Mesodermal cell (in vitro differentiated cells): ENCODE data around the gene SPATA16.
A peak's percentile ranks its signal among the peaks of the same experiment; 100 is the strongest.

Experiments used
- H3K27ac ChIP-seq: 2 replicates; pipeline ENCODE4 v1.7.0; 2013; ENCODE audit warnings: mild to moderate bottlenecking, low read depth, low read length, moderate library complexity; ENCODE audit not compliant: severe bottlenecking
- H3K36me3 ChIP-seq: 2 replicates; pipeline ENCODE4 v1.7.1; 2013; ENCODE audit warnings: mild to moderate bottlenecking, low read length, moderate library complexity; ENCODE audit not compliant: control insufficient read depth, insufficient read depth
- H3K4me1 ChIP-seq: one replicate; pipeline ENCODE4 v1.7.1; 2013; ENCODE audit warnings: mild to moderate bottlenecking, low read length; ENCODE audit not compliant: insufficient read depth, control insufficient read depth, poor library complexity, severe bottlenecking
- H3K4me3 ChIP-seq: 2 replicates; pipeline ENCODE4 v1.7.0; 2013; ENCODE audit warnings: low read length, control low read depth, mild to moderate bottlenecking; ENCODE audit not compliant: insufficient read depth, poor library complexity, severe bottlenecking; ENCODE audit errors: extremely low read depth
- H3K9me3 ChIP-seq: 2 replicates; pipeline ENCODE4 v1.7.1; 2013; ENCODE audit warnings: mild to moderate bottlenecking, low read length, moderate library complexity; ENCODE audit not compliant: control insufficient read depth
- WGBS, 2 experiments: methylation state at CpG; one replicate each; pipeline ENCODE4 v1.1.5; 2013; ENCODE audit warnings: missing lambda C conversion rate in 2 of 2; ENCODE audit not compliant: insufficient coverage in 2 of 2; 5-methylcytosine and 5-hydroxymethylcytosine counted together

Gene SPATA16

DNA sequence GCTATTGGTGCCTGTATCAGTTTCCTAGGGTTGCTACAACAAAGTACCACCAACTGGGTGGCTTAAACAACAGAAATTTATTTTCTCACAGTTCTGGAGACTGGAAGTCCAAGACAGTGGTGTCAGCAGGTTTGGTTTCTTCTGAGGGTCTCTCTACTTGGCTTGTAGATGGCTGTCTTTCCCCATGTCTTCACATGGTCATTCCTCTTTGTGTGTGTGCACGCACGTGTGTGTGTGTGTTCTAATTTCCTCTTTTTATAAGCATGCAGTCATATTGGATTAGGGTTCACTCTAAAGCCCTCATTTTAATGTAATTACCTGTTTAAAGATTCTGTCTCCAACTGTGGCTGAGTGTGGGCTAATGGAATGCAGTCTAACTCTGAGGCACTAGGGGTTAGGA lies 182.5 kb downstream of the SPATA16 start:
- no CpG with 5 or more reads among the region's 2 CpGs for WGBS, 2 experiments
- Histone ChIP-seq H3K9me3 (no peaks in the 10 kb centered on the region), H3K4me3 (no peak overlapping the region), H3K4me1 (no peaks in the 10 kb centered on the region), H3K36me3 (no peaks in the 10 kb centered on the region), H3K27ac (no peak overlapping the region)

DNA sequence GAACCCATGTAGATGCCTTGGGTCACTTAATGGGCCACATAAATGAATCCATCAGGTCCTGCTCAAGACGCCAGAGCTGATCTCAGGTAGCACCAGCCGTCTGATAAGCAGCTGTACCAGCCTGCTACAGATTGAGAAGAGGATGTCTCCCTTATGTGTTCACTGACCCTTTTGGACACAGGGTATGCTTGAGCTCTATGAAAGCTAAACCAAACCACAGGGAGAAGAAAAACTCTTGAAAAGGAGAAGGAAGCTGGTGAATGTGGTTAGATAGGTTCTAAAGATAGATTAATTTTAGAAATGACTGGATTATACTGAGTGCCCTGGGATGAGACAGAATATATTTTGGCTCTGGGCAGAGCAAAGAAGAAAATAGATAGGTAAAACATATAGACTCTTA lies 187.5 kb downstream of the SPATA16 start:
- H3K27ac ChIP-seq: no peak overlapping the region
- WGBS, 2 experiments: 94 to 100% methylated on average over 2 of the region's 2 CpGs
- no peak overlapping the region for H3K4me3 ChIP-seq
- no peaks in the 10 kb centered on the region for H3K9me3 ChIP-seq
- H3K4me1 ChIP-seq: no peaks in the 10 kb centered on the region
- no peaks in the 10 kb centered on the region for H3K36me3 ChIP-seq

DNA sequence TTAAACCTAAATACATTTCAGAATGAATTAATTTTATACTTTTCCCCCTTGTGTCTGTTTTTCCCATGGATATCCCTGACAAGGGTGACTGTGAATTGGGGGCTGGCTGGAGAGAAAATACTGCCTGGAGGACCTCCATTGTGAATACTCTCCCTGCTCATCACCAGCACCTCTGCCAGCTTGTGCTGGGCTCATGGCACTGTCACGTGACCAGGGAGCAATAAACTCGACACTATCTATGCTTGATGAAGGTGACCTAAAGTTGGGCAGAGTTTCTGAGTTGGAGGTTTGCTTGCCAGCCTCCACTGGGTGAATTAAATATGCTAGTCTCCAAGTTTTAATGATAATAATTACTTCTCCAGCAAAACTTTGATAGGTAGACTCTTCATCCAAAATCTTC lies 189.5 kb downstream of the SPATA16 start:
- H3K27ac ChIP-seq: no peak overlapping the region
- no peak overlapping the region for H3K4me3 ChIP-seq
- WGBS, 2 experiments: 92% methylated on average over 2 of the region's 2 CpGs; no CpG with 5 or more reads in 1 of the 2 experiments
- no peaks in the 10 kb centered on the region for H3K36me3 ChIP-seq
- no peaks in the 10 kb centered on the region for H3K4me1 ChIP-seq
- peaks cover 3% of the 10 kb centered on the region for H3K9me3 ChIP-seq

DNA sequence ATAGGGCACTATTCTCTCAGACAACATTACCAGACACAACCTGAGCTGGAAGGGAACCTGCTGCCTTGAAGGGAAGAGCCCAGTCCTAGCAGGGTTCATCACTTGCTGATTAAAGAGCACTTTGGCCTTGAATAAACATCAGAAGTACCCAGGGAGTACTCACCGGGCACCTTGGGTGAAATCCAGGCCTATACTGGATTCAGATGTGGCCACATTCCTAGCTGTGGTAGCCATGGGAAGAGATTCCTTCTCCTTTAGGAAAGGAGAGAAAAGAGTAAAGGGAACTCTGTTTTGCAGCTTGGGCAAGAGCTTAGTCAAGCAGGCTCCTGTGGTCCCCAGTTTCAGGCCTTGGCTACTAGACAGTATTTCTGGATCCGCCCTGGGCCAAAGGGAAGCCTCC lies 195.0 kb downstream of the SPATA16 start:
- H3K9me3 ChIP-seq: peaks cover 3% of the 10 kb centered on the region
- 91 to 93% methylated on average over 2 of the region's 2 CpGs for WGBS, 2 experiments
- no peak overlapping the region for H3K4me3 ChIP-seq
- no peak overlapping the region for H3K27ac ChIP-seq
- no peaks in the 10 kb centered on the region for H3K36me3 ChIP-seq
- no peaks in the 10 kb centered on the region for H3K4me1 ChIP-seq

DNA sequence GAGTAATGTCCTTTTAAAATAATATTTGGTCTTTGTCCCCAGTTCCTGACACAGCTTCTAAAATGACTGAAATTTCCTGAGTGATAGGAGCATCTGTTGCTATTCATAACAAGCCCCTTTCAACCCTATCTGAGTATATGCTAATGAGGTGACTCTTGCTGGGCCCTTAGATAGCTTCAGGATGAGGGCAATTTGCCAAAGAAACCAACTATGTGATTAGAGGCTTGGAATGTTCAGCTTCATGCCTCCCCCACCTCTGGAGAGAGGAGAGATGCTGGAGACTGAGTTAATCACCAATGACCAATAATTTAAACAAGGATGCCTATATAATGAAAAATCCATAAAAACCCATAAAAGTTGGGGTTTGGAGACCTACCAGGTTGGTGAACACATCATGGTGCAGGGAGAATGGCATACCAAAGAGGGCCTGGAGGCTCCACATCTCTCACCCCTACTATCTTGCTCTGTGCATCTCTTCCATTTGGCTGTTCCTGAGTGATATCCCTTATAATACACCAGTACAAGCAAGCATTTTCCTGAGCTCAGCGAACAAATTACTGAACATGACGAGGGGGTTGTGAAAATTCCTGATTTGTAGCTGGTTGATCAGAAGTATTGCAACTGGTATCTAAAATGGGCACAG lies 201.3 kb downstream of the SPATA16 start:
- peak overlapping the region; percentile 87 for H3K27ac ChIP-seq
- no peaks in the 10 kb centered on the region for H3K9me3 ChIP-seq
- peaks cover 27% of the 10 kb centered on the region for H3K4me1 ChIP-seq
- no peak overlapping the region for H3K4me3 ChIP-seq
- no peaks in the 10 kb centered on the region for H3K36me3 ChIP-seq
- no CpG with 5 or more reads among the region's 2 CpGs for WGBS, 2 experiments

DNA sequence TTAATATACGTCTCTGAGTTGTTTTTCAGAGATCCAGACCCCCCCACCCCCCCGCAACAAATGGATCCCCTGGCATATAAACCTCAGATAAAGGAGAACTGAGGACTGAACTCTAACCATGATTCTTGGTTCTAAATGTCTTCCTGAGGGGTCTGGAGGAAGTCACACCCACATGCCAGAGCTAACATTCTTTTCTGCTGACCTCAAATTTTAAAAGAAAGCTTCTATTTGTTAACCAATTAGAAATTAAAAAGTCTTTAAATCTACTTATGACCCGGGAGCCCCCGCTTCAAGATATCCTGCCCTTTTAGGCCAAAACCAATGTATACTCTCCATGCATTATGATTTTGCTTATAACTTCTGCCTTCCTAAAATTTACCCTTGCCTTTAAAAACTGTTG lies 202.2 kb downstream of the SPATA16 start:
- Histone ChIP-seq H3K9me3 (no peaks in the 10 kb centered on the region), H3K27ac (peak overlapping the region; percentile 87), H3K4me1 (peaks cover 27% of the 10 kb centered on the region), H3K36me3 (no peaks in the 10 kb centered on the region), H3K4me3 (no peak overlapping the region)
- WGBS, 2 experiments: 59 to 79% methylated on average over 2 of the region's 4 CpGs

DNA sequence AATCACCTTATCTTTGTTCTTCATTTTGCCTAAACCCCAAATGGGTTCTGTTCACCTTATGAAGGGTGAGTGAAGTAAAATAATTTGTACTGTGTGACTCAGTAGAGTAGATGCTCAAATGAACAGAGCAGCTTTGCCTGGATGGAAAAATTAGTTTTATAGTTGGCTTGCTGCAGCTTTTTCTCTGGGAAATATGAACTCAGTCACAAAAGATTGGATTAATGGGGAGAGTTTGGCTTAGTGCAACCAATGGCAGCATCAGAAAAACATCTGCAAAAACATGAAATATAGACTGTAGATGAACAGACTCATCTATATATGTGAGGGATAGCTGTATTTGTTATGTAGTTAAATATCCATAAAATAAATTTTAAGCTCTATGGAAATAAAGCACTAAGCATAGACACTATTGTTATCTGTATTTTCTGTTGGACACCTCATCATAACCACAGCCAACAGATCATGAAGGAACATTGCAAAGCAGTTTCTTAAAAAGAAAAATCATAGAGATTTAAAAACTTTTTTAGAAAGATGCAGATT lies 209.2 kb downstream of the SPATA16 start:
- no peak overlapping the region for H3K27ac ChIP-seq
- no peak overlapping the region for H3K4me3 ChIP-seq
- H3K9me3 ChIP-seq: no peaks in the 10 kb centered on the region
- H3K36me3 ChIP-seq: no peaks in the 10 kb centered on the region
- H3K4me1 ChIP-seq: no peaks in the 10 kb centered on the region

DNA sequence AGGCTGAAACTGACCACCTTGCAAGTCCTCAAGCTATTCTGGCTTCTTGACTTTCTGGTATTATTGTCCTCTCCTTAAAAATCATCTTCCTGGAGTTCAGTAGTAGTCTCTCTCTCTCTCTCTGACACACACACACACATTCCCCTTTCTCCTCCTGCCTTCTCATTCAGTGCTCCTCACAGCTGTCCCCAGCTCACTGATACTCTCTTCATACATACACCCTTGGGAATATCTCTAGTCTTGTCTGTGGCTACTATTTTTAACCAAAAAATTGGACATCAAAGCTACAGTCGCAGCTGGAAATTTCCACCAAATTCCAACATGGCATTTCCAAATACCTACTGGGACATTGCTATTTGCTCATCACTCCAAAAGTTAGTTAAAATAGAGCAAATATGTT lies 211.6 kb downstream of the SPATA16 start:
- Histone ChIP-seq H3K4me3 (no peak overlapping the region), H3K27ac (no peak overlapping the region), H3K36me3 (no peaks in the 10 kb centered on the region), H3K9me3 (no peaks in the 10 kb centered on the region), H3K4me1 (peaks cover 7% of the 10 kb centered on the region)
- 60 to 100% methylated on average over 1 of the region's 1 CpG for WGBS, 2 experiments

DNA sequence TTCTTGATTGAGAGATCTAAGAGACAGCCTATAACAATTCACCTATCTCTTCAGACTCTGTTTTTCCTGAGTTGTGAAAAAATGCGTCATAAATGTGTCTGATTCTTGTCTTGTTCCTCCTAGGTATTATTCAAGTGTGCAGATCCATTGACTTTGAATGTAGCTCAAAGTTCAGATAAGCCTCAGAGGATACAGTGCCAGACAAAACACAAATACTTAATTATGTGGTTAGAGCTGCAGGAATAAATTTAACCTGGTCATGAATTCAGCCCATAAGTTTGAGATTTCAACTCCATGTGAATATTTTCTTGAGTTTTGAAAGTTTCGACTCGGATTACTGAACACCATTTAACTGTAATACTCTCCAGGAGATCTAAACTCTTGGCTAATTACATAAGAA lies 216.5 kb downstream of the SPATA16 start:
- no peak overlapping the region for H3K27ac ChIP-seq
- no CpG with 5 or more reads among the region's 3 CpGs for WGBS, 2 experiments
- H3K9me3 ChIP-seq: no peaks in the 10 kb centered on the region
- no peak overlapping the region for H3K4me3 ChIP-seq
- H3K4me1 ChIP-seq: peaks cover 12% of the 10 kb centered on the region
- no peaks in the 10 kb centered on the region for H3K36me3 ChIP-seq

DNA sequence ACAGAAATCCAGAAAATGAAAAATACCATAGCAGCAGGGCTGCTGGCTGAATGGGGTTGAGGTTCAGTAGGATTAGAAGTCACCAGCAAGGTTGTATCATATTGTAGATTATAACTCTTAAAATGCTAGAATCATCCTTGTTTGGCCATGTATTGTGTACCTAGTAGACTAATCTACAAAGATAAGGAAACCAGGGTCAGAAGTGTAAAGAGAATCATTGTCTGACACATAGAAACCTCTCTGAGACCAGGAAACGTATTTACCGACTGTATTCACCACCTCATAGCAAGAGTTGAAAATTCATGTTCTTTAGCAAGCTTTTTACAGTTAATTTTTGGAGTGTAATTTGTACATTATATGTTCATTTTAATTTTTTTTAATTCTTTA lies 221.7 kb downstream of the SPATA16 start:
- Histone ChIP-seq H3K4me3 (no peak overlapping the region), H3K27ac (no peak overlapping the region)
- no CpG with 5 or more reads among the region's 2 CpGs for WGBS, 2 experiments

DNA sequence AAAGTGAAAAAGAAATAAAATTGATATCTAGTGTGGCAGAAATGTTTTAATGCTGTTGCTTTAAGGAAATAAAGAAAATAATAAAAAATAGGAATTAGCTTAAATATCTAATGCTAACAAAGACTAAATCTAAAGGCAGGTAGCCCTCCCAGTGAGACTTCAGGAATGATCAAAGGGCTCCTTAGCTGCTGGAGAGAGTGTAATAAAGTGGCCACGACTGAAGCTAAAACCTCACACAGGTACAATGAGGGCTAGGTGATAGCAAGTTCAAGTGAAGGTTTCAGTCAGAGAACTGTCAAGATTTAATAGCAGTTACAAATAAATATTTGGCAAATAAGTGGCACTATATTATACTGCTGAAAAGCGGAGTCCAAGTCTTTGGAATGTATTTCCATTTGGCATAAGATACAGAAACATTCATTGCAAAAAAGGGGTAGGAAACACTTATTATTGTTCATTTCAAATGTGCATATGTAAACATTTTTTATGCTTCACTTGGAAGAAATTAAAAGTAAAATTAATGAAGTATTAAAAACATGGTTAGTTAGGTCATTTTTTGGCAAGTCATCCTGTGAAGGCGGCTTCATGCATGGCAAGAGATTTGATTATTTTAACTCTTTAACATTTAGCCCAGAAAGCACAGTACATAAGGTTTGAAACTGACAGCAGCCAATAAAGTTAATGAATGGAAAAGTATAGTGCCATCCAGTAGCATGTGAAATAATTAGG lies 222.3 kb downstream of the SPATA16 start:
- H3K27ac ChIP-seq: peak overlapping the region; percentile 80
- WGBS, 2 experiments: 33% methylated on average over 1 of the region's 3 CpGs; no CpG with 5 or more reads in 1 of the 2 experiments
- no peaks in the 10 kb centered on the region for H3K9me3 ChIP-seq
- H3K4me1 ChIP-seq: peaks cover 39% of the 10 kb centered on the region
- no peak overlapping the region for H3K4me3 ChIP-seq
- no peaks in the 10 kb centered on the region for H3K36me3 ChIP-seq

More for the DNA sequence above, 221.7 kb downstream of the SPATA16 start:
- H3K4me1 ChIP-seq: peaks cover 39% of the 10 kb centered on the region
- no peaks in the 10 kb centered on the region for H3K9me3 ChIP-seq
- no peaks in the 10 kb centered on the region for H3K36me3 ChIP-seq
